Dendritic cell treated with granulocyte-macrophage colony-stimulating factor and Interleukin-4, amounts not matched to agents 40 ng/mL and 50 ng/mL, for 4 days (primary cell): ENCODE measurements around the gene SENP2.
"Not testable (repeated sequence)": the region's sequence is repeated elsewhere in the genome, so short reads cannot be mapped to it uniquely, and the experiment has no call there.

ENCODE experiments used
- H3K27ac Mint-ChIP-seq: one replicate; pipeline ENCODE4 v1.8.0; 2022; ENCODE audit warnings: mild to moderate bottlenecking, mixed read lengths
- H3K27me3 Mint-ChIP-seq: one replicate; pipeline ENCODE4 v1.8.0; 2022; ENCODE audit warnings: mild to moderate bottlenecking, mixed read lengths
- H3K36me3 Mint-ChIP-seq: one replicate; pipeline ENCODE4 v1.8.0; 2022; ENCODE audit warnings: low read depth, mixed read lengths
- H3K4me1 Mint-ChIP-seq: one replicate; pipeline ENCODE4 v1.8.0; 2022; ENCODE audit warnings: low read depth, mixed read lengths
- H3K4me3 Mint-ChIP-seq: one replicate; pipeline ENCODE4 v1.8.0; 2022; ENCODE audit warnings: mild to moderate bottlenecking, moderate library complexity, mixed read lengths
- H3K9me3 Mint-ChIP-seq: one replicate; pipeline ENCODE4 v1.8.0; 2022; ENCODE audit warnings: mixed read lengths
- intact Hi-C: fragments of 100-400 bp; cut with micrococcal nuclease; formaldehyde crosslinking; loops from one replicate; pipeline ENCODE4 v1.15.0; 2022

The SENP2 gene

GRCh38 chr3:185658943-185659342 lies 72.8 kb downstream of the SENP2 start:
- Mint-ChIP-seq H3K4me3 (no peak overlapping the region), H3K27me3 (no peaks in the 10 kb centered on the region), H3K36me3 (peaks cover 13% of the 10 kb centered on the region), H3K27ac (peak overlapping the region; percentile 20), H3K4me1 (peaks cover 26% of the 10 kb centered on the region), H3K9me3 (no peaks in the 10 kb centered on the region)
- intact Hi-C loops = no loop called here

- peak overlapping the region; percentile 20 for H3K27ac Mint-ChIP-seq
- H3K4me3 Mint-ChIP-seq = peak overlapping the region; percentile 37
- intact Hi-C loops = loop anchor here (1.0 kb wide), 1 partner anchor 108 kb away; no protein-coding TSS in a partner anchor
- H3K27me3 Mint-ChIP-seq = no peaks in the 10 kb centered on the region
- peaks cover 13% of the 10 kb centered on the region for H3K36me3 Mint-ChIP-seq
- H3K4me1 Mint-ChIP-seq = peaks cover 31% of the 10 kb centered on the region
- no peaks in the 10 kb centered on the region for H3K9me3 Mint-ChIP-seq
Measured at GRCh38 chr3:185659942-185660921, 74.1 kb downstream of the SENP2 start.

- peaks cover 10% of the 10 kb centered on the region for H3K36me3 Mint-ChIP-seq
- not testable (repeated sequence) for H3K27me3 Mint-ChIP-seq
Measured at GRCh38 chr3:185661296-185661695, 75.2 kb downstream of the SENP2 start.

GRCh38 chr3:185661772-185662171 lies 75.7 kb downstream of the SENP2 start:
- H3K27ac Mint-ChIP-seq = no peak overlapping the region
- no peaks in the 10 kb centered on the region for H3K27me3 Mint-ChIP-seq
- intact Hi-C loops = no loop called here
- peaks cover 35% of the 10 kb centered on the region for H3K4me1 Mint-ChIP-seq
- H3K9me3 Mint-ChIP-seq = no peaks in the 10 kb centered on the region
- no peak overlapping the region for H3K4me3 Mint-ChIP-seq
- H3K36me3 Mint-ChIP-seq = peaks cover 6% of the 10 kb centered on the region

More at GRCh38 chr3:185661296-185661695, 75.2 kb downstream of the SENP2 start:
- H3K4me3 Mint-ChIP-seq, intact Hi-C loops, H3K27ac Mint-ChIP-seq, H3K9me3 Mint-ChIP-seq: not testable (repeated sequence)
- peaks cover 35% of the 10 kb centered on the region for H3K4me1 Mint-ChIP-seq

GRCh38 chr3:185663929-185664328 lies 77.8 kb downstream of the SENP2 start:
- no peaks in the 10 kb centered on the region for H3K27me3 Mint-ChIP-seq
- H3K4me1 Mint-ChIP-seq = peaks cover 25% of the 10 kb centered on the region
- H3K27ac Mint-ChIP-seq = no peak overlapping the region
- intact Hi-C loops = no loop called here
- peaks cover 6% of the 10 kb centered on the region for H3K36me3 Mint-ChIP-seq
- no peaks in the 10 kb centered on the region for H3K9me3 Mint-ChIP-seq
- H3K4me3 Mint-ChIP-seq = no peak overlapping the region

GRCh38 chr3:185667574-185667973 lies 81.5 kb downstream of the SENP2 start:
- intact Hi-C loops = no loop called here
- no peak overlapping the region for H3K27ac Mint-ChIP-seq
- H3K27me3 Mint-ChIP-seq = no peaks in the 10 kb centered on the region
- peaks cover 10% of the 10 kb centered on the region for H3K4me1 Mint-ChIP-seq
- no peak overlapping the region for H3K4me3 Mint-ChIP-seq
- peaks cover 6% of the 10 kb centered on the region for H3K36me3 Mint-ChIP-seq
- no peaks in the 10 kb centered on the region for H3K9me3 Mint-ChIP-seq

GRCh38 chr3:185677146-185677829 lies 91.2 kb downstream of the SENP2 start:
- Mint-ChIP-seq H3K27me3 (no peaks in the 10 kb centered on the region), H3K27ac (no peak overlapping the region), H3K36me3 (peaks cover 39% of the 10 kb centered on the region), H3K4me3 (no peak overlapping the region), H3K4me1 (peaks cover 8% of the 10 kb centered on the region), H3K9me3 (peaks cover 30% of the 10 kb centered on the region)
- intact Hi-C loops = loop anchor here (1.0 kb wide), 1 partner anchor 91 kb away; no protein-coding TSS in a partner anchor

- intact Hi-C loops = no loop called here
- Mint-ChIP-seq H3K4me3 (no peak overlapping the region), H3K4me1 (peaks cover 8% of the 10 kb centered on the region), H3K27me3 (no peaks in the 10 kb centered on the region), H3K27ac (no peak overlapping the region), H3K36me3 (peaks cover 35% of the 10 kb centered on the region), H3K9me3 (peaks cover 35% of the 10 kb centered on the region)
Measured at GRCh38 chr3:185678027-185678426, 91.9 kb downstream of the SENP2 start.

- Mint-ChIP-seq H3K36me3 (peaks cover 14% of the 10 kb centered on the region), H3K9me3 (peaks cover 35% of the 10 kb centered on the region), H3K4me3 (no peak overlapping the region), H3K4me1 (peaks cover 10% of the 10 kb centered on the region), H3K27ac (no peak overlapping the region), H3K27me3 (no peaks in the 10 kb centered on the region)
- intact Hi-C loops = no loop called here
Measured at GRCh38 chr3:185680231-185680630, 94.1 kb downstream of the SENP2 start.
